GM12891 (cell line): ENCODE results near the gene GRID2IP.

Experiments used
- POLR2A ChIP-seq: IDR thresholded peaks from 2 replicates; pipeline ENCODE4 v1.6.1; 2011; ENCODE audit warnings: low read depth, low read length, control low read depth
- POLR2AphosphoS5 ChIP-seq: IDR thresholded peaks from 2 replicates; pipeline ENCODE4 v1.6.1; 2011; ENCODE audit warnings: low read depth, low read length, control low read depth
- POU2F2 ChIP-seq: IDR thresholded peaks from 2 replicates; pipeline ENCODE4 v1.6.1; 2011; ENCODE audit warnings: low read depth, mild to moderate bottlenecking, control low read depth, low read length, moderate library complexity
- SPI1 ChIP-seq: IDR thresholded peaks from 2 replicates; pipeline ENCODE4 v1.6.1; 2011; ENCODE audit warnings: low read depth, low read length, control low read depth
- TAF1 ChIP-seq: IDR thresholded peaks from 2 replicates; pipeline ENCODE4 v1.6.1; 2011; ENCODE audit warnings: low read depth, low read length, control low read depth

- TF ChIP-seq POLR2A (0 out of 2 replicates have a peak, but pooled peaks have one; percentile 11), SPI1 (peak; percentile 82), TAF1 (no peak), POLR2AphosphoS5 (no peak), POU2F2 (no peak)
Measured at GRCh38 chr7:6476596-6477317, 74.5 kb downstream of the GRID2IP start.
